ENCODE data around the gene ADCYAP1.
"Not testable (repeated sequence)": the region's sequence is repeated elsewhere in the genome, so short reads cannot be mapped to it uniquely, and the experiment has no call there.

ADCYAP1 gene

DNA sequence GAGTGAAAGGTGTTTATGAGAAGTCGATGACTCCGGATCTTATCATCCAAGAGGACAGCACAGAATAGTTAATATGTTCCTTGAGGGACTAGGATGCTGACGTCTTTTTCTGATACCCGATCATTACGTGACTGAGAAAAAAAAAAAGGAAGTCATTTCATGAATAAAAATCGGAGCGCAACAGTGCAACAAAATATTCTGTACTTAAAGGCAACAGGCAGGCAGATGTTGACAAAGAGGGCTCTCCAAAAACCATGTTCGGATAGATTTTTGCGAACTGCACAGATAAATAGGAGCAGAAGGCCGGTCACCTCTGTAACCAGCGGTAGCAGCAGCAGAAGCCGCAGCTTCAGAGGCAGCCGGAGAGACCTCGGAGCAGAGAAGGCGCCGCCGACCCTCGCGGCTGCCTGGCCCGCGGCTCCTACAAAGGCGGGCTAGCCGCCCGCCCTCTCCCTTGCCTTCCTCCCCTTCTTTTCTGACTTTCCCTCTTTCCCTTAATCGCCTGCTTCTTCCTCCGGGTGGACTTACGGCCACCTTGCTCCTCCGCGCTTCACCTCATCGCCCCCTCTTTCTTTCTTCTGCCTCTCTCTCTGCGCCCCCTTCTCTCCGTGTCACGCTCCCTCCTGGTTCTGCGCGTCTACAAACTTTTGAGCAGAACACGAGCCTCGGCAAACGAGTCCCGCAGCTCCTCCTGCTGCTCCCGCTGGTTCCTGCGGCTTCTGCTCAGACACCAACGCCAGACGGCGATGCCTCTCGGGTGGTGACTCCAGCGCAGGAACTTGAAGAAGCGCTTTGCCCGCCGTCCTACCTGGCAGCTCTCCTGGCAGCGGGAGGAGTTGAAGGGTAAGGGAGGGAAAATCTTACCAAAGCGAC, at the start of gene ADCYAP1:
ADCYAP1 (plus strand) TSS at position 654 of the 873 bp plus-strand sequence. CDS start 516 bp downstream, outside the sequence.
- DNase-seq = no peak

DNA sequence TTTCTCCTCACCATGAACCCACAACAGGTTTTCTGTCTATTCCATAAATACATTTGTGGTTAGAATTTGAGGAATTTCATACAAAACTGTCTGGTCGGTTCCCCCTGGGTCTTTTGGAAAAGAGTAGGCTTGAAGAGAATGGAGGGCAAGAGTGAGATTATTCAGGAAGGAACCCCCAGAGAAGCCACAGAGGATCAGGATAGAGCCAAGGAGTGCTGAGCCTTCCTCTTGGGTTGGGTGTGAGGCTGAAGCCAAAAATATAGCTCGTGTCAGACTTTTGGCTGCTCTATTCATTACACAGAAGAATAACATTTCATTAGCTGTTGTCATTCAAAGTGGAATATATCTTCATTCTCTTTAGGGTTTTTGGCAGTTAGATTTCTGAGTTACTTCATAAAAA, 46.7 kb upstream of the ADCYAP1 start:
- DNase-seq = no peak

DNA sequence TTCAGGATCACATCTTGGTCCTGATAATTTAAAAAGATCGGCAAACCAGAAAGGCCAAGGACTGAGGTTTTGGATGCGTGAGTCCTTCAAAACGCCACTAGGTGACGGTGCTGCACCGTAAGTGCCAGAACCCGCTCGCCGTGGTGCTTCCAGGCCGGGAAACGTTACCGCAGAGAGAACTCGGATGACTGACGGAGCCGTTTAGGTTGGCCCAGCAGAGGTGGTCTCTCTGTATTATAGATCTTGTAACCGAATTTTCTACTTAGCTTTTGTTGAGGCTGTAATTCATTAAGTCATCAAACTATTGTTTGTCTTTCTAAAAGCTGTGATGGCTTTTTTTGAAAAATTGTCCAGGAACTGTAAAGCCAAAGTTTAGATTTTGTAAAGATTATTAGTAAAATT, 39.8 kb upstream of the ADCYAP1 start:
- peak; percentile 81 for DNase-seq

DNA sequence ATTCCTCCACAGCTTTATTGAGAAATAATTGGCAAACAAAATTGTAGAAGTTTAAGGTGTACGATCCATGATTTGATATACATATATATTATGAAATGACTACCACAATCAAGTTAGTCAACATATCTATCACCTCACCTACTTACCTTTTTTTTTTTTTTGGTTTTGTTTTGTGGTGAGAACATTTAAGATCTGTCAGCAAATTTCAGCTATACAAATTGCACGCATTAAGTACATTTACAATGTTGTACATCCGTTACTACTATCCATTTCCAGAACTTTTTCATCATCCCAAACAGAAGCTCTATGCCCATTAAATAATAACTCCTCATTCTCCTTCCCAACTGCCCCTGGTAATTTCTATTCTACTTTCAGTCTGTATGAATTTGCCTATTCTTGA, 37.4 kb upstream of the ADCYAP1 start:
- no peak for DNase-seq

DNA sequence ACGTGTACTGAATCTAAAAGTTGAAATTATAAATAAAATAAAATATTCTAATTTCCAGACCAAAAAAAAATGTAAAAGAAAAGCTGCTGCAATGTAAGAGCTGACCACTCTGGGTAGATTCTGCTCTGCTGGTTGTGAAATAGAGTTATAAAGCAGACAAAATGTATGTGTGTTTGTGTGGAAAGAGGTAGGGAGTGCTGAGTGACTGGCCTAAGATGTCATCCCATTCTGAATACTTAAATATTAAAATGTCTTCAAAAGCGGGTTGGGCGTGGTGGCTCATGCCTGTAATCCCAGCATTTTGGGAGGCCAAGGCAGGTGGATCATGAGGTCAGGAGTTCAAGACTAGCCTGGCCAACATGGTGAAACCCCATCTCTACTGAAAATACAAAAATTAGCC, 31.2 kb upstream of the ADCYAP1 start:
- not testable (repeated sequence) for DNase-seq

DNA sequence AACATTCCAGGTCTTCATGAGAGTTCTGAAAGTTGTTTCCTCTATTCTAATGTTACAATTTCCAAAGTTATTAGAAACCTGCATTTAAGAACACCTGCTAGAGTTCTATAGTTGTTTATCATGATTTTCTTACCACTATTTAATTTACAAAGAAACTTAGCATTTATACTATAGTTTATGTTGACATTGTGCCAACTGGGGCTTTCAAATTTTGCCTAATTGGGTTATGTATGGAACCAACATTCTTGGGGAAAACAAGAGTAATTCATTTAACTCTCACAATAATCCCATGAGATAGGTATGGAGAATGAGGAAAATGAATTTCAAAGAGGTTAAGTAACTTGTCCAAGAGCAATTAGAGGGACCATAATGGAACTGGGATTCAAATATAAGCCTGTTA, 28.8 kb upstream of the ADCYAP1 start:
- DNase-seq = no peak

DNA sequence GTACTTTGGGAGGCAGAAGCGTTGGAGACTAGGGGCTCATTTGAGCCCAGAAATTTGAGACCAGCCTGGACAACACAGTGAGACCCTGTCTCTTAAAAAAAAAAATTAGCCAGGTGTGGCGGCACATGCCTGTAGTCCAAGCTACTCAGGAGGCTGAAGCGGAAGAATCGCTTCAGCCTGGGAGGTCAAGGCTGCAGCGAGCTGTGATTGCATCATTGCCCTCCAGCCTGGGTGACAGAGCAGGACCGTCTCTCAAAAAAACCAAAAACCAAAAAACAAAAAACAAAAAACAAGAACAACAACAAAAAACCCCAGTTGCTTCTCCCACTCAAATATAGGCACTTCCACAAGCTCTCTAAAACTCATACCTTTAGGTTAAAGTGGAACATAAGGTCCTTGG, 27.4 kb upstream of the ADCYAP1 start:
- no peak for DNase-seq

DNA sequence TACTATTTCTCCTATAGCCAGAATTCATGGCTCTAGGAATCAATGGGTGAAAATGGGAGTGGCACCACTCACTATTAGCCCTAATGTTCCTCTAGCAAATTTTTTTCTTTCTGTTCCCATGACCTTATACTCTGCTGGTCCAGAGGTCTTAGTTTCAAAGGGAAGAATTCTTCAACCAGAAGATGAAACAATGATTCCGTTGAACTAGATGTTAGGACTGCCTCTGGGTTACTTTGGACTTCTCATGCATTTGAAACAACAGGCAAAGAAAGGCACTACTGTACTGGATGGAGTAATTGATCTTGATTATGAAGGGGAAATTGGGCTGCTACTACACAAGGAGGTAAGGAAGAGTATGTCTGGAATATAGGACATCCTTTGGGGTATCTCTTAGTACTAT, 18.6 kb upstream of the ADCYAP1 start:
- no peak for DNase-seq

DNA sequence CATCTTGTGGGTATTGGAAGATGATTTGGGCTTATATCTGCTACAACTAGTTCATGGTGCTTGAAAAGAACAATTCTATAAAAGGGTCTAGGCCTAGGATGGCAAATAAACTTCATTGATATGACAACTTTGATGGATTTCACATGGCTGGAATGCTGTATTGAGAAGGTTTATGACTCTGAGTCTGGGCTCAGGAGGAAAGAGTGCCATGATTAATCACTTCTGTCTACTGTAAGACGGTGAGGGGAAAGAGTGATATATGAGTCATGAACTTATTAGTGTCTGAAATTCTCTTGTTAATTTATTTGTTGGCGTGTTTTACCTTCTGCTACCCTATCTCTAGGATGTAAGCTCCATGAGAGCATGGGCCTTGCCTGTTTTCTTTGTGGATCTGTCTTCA, 17.0 kb upstream of the ADCYAP1 start:
- no peak for DNase-seq

DNA sequence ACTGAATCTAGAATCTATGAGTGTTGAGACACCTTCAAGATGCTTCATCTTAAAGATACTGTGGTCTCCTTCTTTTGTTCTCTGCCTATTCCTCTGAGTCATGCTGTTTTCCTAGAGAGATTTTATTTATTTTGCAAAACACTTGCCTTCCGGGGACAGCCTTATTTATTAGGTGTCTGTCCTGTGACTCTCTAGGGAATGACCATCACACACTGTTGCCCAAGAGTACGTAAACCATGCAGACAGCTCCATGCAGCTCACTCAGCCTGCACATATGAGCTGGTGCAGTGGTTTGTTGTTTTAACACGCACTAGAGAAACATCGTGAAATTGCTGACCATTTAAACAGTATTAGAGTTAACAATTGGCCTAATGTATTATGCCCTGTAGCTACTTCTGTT, 12.4 kb upstream of the ADCYAP1 start:
- DNase-seq = no peak

DNA sequence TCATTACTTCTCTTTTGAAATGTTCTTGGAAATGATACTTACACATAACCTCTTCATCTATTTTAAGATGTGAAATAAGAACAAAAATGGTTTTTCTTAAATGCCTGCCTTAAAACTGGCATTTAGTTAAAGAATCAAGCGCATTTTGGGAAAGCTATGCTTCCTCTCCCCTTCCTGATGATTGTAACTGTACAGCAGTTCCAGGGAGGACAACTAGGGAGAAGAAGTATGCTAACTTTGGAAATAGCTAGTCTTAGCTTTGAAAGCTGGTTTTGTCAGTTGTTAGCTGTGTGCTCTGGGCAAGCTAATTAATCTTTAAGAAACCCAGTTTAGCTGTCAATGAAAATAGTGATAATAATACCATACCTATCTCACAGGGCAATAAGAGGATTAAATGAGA, 8.4 kb upstream of the ADCYAP1 start:
- no peak for DNase-seq

DNA sequence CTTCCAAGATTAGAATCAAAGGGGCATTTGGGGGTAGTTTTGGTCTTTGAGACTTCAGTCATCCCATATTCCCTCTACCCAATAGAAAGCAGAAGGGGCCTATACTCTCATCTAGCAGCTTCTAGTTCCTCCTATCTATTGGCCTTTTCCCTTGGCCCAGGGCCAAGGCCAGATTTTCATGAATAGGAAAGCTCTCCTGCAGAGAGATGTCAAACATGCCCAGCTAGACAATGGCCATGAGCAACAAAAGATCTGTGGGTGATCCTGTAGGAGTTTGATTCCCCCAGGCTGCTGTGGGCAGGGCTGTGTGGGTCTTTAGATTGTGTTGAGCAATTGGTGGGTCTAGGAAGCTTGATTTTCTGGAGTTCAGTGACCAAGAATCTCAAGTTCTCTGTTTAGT, 2.9 kb upstream of the ADCYAP1 start:
- DNase-seq = no peak

DNA sequence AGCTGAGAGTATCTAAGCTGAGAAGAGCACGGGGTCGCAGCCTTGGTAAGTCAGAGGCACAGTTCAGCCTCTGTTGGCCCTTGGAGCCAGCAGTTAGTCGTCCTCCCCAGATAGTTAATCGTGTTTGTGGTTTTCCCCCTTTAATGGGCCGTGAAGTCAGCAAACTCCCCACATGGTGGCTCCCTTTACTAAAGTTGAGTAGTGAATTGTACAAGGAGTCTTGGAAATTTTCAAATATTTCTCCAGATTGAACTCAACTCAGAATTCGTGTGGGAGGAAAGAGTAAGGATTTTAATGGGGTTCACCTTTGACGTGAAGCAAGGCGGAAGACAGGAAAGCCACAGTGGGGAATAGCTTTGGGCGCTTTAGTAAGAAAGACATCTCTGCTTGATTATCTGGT, 2.4 kb upstream of the ADCYAP1 start:
- DNase-seq = no peak

DNA sequence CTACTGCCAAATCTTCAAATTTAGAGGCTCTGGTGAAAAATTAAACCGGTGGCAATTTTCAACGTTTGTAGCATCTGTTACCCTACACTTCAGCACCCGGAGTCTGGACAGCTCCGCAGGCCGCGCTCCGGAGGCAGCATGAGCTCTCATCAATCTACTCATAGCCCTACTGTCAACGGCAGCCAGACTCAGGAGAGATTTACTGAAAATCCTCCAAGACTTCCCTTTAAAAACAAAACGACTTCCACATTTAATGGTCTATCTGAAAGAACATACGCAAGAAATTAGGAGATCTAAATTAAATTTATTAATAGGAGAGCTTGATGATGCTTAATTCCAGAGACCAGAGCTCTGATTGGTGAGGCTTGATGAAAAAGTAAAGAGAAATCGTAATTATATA, 970 bp upstream of the ADCYAP1 start:
- no peak for DNase-seq

DNA sequence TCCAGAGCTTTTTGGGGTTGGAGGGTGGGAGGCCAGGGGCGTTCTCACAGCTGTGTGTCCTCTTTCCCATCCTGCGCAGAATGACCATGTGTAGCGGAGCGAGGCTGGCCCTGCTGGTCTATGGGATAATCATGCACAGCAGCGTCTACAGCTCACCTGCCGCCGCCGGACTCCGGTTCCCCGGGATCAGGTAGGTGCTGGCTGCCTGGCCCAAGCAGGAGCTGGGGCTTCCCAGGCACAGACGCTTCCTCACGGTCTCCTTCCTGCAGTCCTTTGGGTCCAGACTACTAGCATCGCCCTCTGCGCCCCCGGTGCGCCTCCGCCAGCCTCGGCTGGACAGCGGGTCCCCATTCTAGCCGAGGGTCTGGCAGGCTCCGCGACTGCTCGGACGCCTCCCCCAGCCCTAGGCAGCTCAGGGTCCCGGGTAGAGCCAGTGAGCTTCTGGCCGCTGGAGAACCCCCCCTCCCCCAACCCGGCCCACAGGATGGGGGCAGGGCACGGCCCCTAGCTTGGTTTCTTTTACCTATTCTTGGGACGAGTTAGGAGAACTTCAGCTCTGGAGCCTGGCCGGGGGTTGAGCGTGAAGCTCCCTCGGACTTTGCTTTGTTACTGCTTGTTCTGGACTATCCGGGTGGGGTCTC, 756 bp downstream of the ADCYAP1 start:
- DNase-seq = no peak

DNA sequence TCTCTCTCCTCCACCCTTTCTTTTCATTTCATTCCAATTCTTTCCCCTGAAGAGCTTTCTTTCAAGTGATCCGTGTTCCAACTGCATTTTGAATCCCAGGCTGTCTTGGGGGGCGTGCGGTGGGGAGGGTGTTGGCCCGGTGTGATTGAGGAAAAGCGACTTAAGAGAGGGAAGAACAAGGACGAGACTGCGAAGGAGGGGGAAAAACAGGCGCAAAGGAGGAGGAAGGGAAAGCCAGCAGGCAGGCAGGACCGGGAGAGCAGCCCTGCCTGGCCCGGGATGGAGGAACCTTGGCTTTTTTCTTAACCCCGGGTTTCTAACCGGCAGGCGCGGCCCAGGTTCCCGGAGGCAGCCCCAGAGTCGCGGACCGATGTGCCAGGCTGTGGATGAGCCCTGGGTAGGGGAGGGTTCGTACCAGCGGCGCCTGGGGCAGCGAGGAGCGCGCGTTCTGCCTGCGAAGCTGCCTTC, 1.3 kb downstream of the ADCYAP1 start:
- DNase-seq = no peak

DNA sequence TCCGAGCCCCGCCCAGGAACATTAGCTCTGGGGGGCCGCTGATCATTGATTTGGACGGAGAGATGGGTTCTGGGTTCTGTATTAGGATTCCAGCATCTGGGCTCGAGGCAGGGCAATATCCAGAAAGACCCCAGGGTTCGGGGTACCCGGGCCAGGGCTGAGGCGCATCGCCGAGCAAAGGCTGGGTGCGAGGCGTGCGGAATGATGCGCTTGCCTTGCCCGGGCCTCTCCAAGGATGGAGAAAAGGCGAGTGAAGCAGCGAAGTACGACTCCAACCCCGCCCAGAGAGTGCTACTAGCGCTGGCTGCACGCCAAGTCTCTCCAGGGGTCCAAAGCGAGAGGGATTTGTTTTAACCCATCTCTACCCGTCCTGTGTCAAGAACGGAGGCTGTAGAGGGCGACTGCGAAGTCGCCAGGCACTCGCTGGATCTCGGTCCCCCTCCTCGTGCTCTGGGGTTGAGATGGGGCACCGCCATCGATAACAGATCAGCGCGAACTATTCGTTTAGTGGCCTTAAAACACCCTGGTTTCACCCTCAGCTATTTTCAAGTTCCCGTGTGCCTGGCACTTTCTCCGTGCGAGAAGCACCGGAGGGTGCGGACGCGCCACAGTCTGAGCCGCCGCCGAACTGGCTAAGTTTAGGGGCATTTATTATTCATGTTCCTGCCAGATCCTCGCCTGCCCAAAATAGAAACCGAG, 1.9 kb downstream of the ADCYAP1 start:
- no peak for DNase-seq

DNA sequence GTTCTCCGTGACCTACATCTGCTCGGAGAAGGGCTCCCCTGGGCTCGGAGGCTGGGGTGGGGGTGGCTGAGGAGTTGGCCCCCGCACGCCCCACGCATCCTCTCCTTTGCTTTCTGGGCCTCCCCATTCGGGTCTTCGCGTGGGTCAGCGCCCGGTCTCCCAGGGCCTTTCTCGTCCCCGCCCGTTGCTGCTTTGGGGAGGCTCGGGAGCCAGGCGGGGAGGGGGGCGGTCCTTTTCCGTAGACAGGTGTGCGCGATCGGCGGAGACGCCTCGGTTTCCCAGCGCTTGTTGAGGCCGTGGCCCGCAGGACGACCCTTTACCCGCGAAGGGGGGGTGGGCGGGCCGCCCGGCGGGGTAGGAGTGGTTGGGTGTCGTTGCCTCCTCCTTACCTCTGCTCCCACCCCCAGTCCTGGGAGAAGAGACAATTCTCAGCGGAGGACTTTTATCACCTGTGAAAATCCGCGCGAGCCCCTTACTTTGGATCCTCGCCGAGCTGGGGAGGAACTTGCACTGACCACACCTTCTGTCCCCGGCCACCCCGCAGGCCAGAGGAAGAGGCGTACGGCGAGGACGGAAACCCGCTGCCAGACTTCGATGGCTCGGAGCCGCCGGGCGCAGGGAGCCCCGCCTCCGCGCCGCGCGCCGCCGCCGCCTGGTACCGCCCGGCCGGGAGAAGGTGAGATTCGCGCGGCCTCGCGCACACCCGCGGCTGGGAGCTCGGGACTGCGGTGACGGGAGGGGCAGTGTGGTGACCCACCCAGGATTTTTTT, 2.6 kb downstream of the ADCYAP1 start:
- peak; percentile 63 for DNase-seq

DNA sequence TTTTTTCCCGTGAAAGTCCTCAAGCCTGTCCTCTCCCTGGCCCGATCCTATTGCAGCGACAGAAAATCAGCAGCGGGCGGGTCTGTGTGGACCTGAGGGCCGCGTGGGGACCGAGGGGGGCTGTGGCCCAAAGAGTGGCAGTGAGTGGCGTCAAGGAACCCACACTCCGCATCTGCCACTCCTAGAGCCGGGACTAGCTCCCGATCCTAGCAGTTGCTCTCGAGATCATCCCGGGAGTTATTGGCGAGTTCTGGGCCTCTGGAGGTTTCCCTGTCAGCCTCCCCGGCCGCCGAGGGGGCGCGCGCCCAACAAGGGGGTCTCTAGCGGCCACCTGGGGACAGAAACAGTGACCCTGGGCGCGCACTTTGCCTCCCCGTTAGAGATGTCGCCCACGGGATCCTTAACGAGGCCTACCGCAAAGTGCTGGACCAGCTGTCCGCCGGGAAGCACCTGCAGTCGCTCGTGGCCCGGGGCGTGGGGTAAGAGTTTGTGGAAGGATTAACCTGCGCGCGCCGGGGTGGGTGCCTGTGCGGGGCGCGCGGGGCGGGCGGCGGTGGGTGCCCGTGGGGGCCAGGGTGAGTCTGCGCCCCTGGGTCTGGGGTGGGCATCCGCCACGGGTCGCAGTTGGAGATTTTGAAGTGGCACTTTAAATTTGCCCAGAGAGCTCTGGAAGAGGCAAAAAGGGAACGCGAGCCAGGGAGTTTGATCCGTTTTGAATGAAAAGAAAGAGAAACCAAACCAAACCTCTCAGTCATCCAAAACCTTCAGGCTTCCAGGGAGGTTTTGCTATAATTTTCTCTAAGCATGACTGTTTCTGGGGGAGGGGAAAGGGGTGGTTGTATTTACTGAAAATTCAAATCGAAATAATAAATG, 3.5 kb downstream of the ADCYAP1 start:
- DNase-seq = no peak

DNA sequence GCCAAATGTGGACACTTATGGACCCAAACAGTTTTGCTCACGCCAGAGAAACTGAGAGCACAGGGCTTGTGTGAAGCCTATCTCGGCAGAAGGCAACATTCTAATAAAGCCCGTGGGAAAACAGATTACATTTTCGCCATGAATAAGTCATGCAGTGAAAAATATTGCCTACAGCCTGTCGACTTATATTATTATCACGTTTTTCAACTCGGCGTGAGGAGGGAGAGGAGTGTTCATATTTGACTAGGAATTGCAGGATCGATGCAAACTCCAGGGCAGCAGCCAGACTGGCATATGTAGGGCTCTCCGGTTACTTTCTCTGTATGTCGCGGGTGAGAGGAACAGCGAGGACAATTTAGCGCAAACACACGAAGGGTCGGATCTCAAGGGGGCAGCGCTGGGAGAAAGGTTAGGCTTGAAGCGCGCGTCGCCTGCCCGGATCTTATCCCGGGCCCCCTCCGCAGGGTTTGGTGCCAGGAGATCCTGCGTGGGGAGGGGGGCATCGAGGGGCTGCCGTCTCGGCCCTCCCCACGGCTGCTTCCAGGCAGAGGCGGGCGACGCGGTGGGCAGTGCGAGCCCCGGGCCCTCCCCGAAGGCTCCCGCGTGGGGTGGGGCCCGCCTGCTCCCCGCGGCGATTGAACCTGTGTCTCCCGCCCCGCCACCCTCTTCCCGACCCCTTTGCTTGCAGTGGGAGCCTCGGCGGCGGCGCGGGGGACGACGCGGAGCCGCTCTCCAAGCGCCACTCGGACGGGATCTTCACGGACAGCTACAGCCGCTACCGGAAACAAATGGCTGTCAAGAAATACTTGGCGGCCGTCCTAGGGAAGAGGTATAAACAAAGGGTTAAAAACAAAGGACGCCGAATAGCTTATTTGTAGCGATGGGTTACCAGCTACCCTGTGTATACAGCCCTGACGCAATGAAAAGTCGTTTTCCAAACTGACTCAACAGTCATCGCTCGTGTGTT, 4.4 kb downstream of the ADCYAP1 start:
- DNase-seq = peak; percentile 43

DNA sequence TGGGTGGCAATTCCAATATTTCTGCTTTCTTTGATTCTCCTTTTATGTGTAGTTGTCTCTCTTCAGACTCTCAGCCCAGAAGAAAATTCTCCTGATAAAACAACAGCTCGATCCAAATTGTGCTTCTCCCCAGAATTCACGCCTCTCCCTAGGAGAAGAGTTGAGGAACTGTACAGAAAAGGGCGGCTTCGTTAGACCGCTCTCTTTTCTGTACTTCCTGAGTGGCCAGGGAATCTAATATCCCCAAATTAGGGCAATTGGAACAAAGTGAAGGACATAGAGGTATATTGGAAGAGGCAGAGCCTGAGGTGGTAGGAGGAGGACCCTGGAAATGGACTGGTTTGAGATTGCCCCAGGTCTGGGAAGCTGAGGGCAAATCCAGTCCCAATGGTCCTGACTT, 5.6 kb downstream of the ADCYAP1 start:
- DNase-seq = no peak

All from NCI-H774 (cell line).